Endothelial cell of umbilical vein (primary cell): ENCODE data around the gene SRCIN1. TPM values are rescaled to one million over a fixed set of nuclear protein-coding genes. Genes with fewer than 3 reads are reported as not detected.

ENCODE experiments used
- BruUV-seq: library from RNA; stranded (reverse); fragments of 400-500 nt; replicated peaks from 2 replicates; lab custom pipeline; 2021; lab: Mats Ljungman, UMichigan
- CTCF ChIA-PET: fragments of 300-600, 350-600 bp; sonication (Branson Sonifier 250); formaldehyde crosslinking; loops from one replicate; lab custom pipeline; 2021; ENCODE audit warnings: antibody characterized with exemption, inconsistent platforms; lab: Charles Lee
- POLR2A ChIA-PET: fragments of 300-600, 350-600 bp; sonication (Branson Sonifier 250); formaldehyde crosslinking; loops from one replicate; lab custom pipeline; 2021; ENCODE audit warnings: antibody characterized with exemption, inconsistent platforms; lab: Charles Lee
- DNase-seq: peaks from one replicate; pipeline ENCODE4 v3.0.0-alpha.2; 2011; ENCODE audit warnings: low read depth, low spot score
- FAIRE-seq: peaks from 2 replicates; lab custom pipeline; 2011; peaks lifted over from hg19 to GRCh38; lab: Jason Lieb, UNC
- H2AFZ ChIP-seq: 2 replicates; pipeline ENCODE4 v1.6.0; 2012; ENCODE audit warnings: low read depth, low read length, control low read depth, inconsistent platforms
- H3K27ac ChIP-seq: 2 replicates; pipeline ENCODE4 v1.5.1; 2011; ENCODE audit warnings: low read depth, mild to moderate bottlenecking, control low read depth, low read length, moderate library complexity; ENCODE audit not compliant: insufficient read depth
- H3K27me3 ChIP-seq, 2 experiments: 2 replicates each; pipeline versions ENCODE4 v1.6.0 to v1.6.1; 2011; ENCODE audit warnings: low read length in 2 of 2, mixed read lengths in 1 of 2; ENCODE audit not compliant: control insufficient read depth in 2 of 2, insufficient read depth in 2 of 2
- H3K36me3 ChIP-seq, 2 experiments: 2 replicates in 1 of 2; 3 replicates in 1 of 2; pipeline ENCODE4 v1.5.1; 2011; ENCODE audit warnings: low read length in 2 of 2, mild to moderate bottlenecking in 1 of 2, moderate library complexity in 1 of 2; ENCODE audit not compliant: control insufficient read depth in 2 of 2, insufficient read depth in 2 of 2; ENCODE audit errors: extremely low read depth in 1 of 2
- H3K4me1 ChIP-seq: 3 replicates; pipeline ENCODE4 v1.5.1; 2011; ENCODE audit warnings: mild to moderate bottlenecking, low read length; ENCODE audit not compliant: control insufficient read depth, insufficient read depth; ENCODE audit errors: extremely low read depth
- H3K4me2 ChIP-seq: 2 replicates; pipeline ENCODE4 v1.6.1; 2011; ENCODE audit warnings: low read length, control low read depth, mixed read lengths; ENCODE audit not compliant: insufficient read depth
- H3K4me3 ChIP-seq, 3 experiments: fragments of 200-600 bp in 1 of 3; sonication (generic), shearing (Covaris generic) in 1 of 3; replicated peaks in 1 of 3; 2 replicates each; pipeline ENCODE4 v1.5.1; 2011 to 2016; ENCODE audit warnings: control low read depth in 3 of 3, low read length in 3 of 3, mild to moderate bottlenecking in 2 of 3, inconsistent platforms in 1 of 3, low read depth in 1 of 3, moderate library complexity in 1 of 3; ENCODE audit not compliant: insufficient read depth in 1 of 3
- H3K79me2 ChIP-seq: 2 replicates; pipeline ENCODE4 v1.6.0; 2012; ENCODE audit warnings: low read length, inconsistent platforms; ENCODE audit not compliant: control insufficient read depth, insufficient read depth
- H3K9ac ChIP-seq: replicated peaks from 2 replicates; pipeline ENCODE3; 2011; ENCODE audit warnings: low read length, control low read depth; ENCODE audit not compliant: insufficient read depth; ENCODE audit errors: extremely low read depth
- H3K9me1 ChIP-seq: replicated peaks from 3 replicates; pipeline ENCODE4 v1.6.0; 2011; ENCODE audit warnings: mild to moderate bottlenecking, low read length; ENCODE audit not compliant: control insufficient read depth, insufficient read depth; ENCODE audit errors: extremely low read depth
- H3K9me3 ChIP-seq: replicated peaks from 2 replicates; pipeline ENCODE4 v1.5.1; 2012; ENCODE audit warnings: low read length, inconsistent platforms; ENCODE audit not compliant: control insufficient read depth, insufficient read depth
- H4K20me1 ChIP-seq: replicated peaks from 2 replicates; pipeline ENCODE3; 2011; ENCODE audit warnings: mild to moderate bottlenecking, low read length; ENCODE audit not compliant: control insufficient read depth, insufficient read depth; ENCODE audit errors: extremely low read depth
- CTCF ChIP-seq, 2 donors: IDR thresholded peaks; 1 replicate in 1 of 2; 2 replicates in 1 of 2; pipeline ENCODE4 v1.5.1; 2011; ENCODE audit warnings: low read length in 2 of 2, mild to moderate bottlenecking in 2 of 2, moderate library complexity in 2 of 2, control low read depth in 1 of 2, inconsistent platforms in 1 of 2, low read depth in 1 of 2; ENCODE audit not compliant: insufficient read depth in 1 of 2; ENCODE audit errors: extremely low read depth in 1 of 2
- EZH2 ChIP-seq: IDR thresholded peaks from 2 replicates; pipeline ENCODE4 v1.6.1; 2012; ENCODE audit warnings: borderline replicate concordance, low read depth, mild to moderate bottlenecking, moderate library complexity, low read length, inconsistent platforms; ENCODE audit not compliant: severe bottlenecking
- FOS ChIP-seq: IDR thresholded peaks from 2 replicates; pipeline ENCODE4 v1.6.1; 2011; ENCODE audit warnings: mild to moderate bottlenecking, low read length, moderate library complexity, borderline replicate concordance; ENCODE audit not compliant: insufficient read depth
- GATA2 ChIP-seq: IDR thresholded peaks from 2 replicates; pipeline ENCODE4 v1.7.0; 2011; ENCODE audit warnings: low read depth, mild to moderate bottlenecking, moderate library complexity, mixed read lengths, low read length; ENCODE audit not compliant: insufficient read length, insufficient read depth
- JUN ChIP-seq: IDR thresholded peaks from 2 replicates; pipeline ENCODE4 v1.6.1; 2011; ENCODE audit warnings: borderline replicate concordance, low read depth; ENCODE audit not compliant: insufficient read length, insufficient read depth
- MAX ChIP-seq: IDR thresholded peaks from 2 replicates; pipeline ENCODE4 v1.6.1; 2011; ENCODE audit not compliant: insufficient read depth, insufficient read length
- MYC ChIP-seq: IDR thresholded peaks from one replicate; pipeline ENCODE4 v1.6.1; 2011; ENCODE audit warnings: mild to moderate bottlenecking, low read depth, low read length
- POLR2A ChIP-seq: IDR thresholded peaks from 2 replicates; pipeline ENCODE4 v1.6.1; 2012; ENCODE audit warnings: low read depth, mild to moderate bottlenecking, control low read depth, low read length
- POLR2AphosphoS5 ChIP-seq: IDR thresholded peaks from 2 replicates; pipeline ENCODE4 v1.6.1; 2012; ENCODE audit warnings: low read depth, mild to moderate bottlenecking, control low read depth, low read length, moderate library complexity; ENCODE audit not compliant: insufficient read depth
- dilution Hi-C: fragments of 300-500 bp; cut with MboI; formaldehyde crosslinking; loops from one replicate; pipeline ENCODE4 v1.15.0; 2019; ENCODE audit warnings: low sequenced_read_pairs; ENCODE audit not compliant: extremely low pct_ligation_motif_present
- intact Hi-C: fragments of 100-400 bp; cut with micrococcal nuclease; formaldehyde crosslinking; loops from one replicate; pipeline ENCODE4 v1.10.0; 2022
- polyA plus RNA-seq, 4 experiments: library from polyadenylated mRNA; depleted of rRNA in 3 of 4; stranded (reverse) in 3 of 4; unstranded in 1 of 4; fragments of >200 nt; gene quantifications; 2 replicates each; pipeline versions ENCODE4 v1.2.1 to v1.2.3, GENCODE V29; 2011 to 2012; ENCODE audit warnings: missing spikeins in 1 of 4
- total RNA-seq: library from RNA; stranded (reverse); gene quantifications from 2 replicates; pipeline ENCODE4 v1.2.3, GENCODE V29; 2021

Gene SRCIN1
- total and polyA plus RNA-seq, 2 donors (not counting 3 experiments of a cell fraction or from before 2014, with no cell fraction given): 0.15 to 0.35 TPM

- FAIRE-seq: no peak
- DNase-seq: no peak
- H3K27me3 ChIP-seq: peaks cover 12 to 28% of the 10 kb centered on the region in 2 experiments
- ChIA-PET CTCF (interaction anchor here (0.7 to 2.2 kb wide), 11 partner anchors 9 to 113 kb away, joined by 3 to 21 read pairs (median 5); no protein-coding TSS in a partner anchor), POLR2A (no interaction called here)
- dilution Hi-C loops: no loop called here
- no peak overlapping the region for H3K4me2 ChIP-seq
- H3K9ac ChIP-seq: no peak overlapping the region
- no peak overlapping the region for H3K4me3 ChIP-seq
- no peaks in the 10 kb centered on the region for H3K9me3 ChIP-seq
- peaks cover 13% of the 10 kb centered on the region for H3K4me1 ChIP-seq
- BruUV-seq: no TSS peak
- no peaks in the 10 kb centered on the region for H4K20me1 ChIP-seq
- no peak overlapping the region for H2AFZ ChIP-seq
- H3K79me2 ChIP-seq: no peaks in the 10 kb centered on the region
- no peaks in the 10 kb centered on the region for H3K36me3 ChIP-seq
- H3K27ac ChIP-seq: no peak overlapping the region
- intact Hi-C loops: no loop called here
- no peak for TF ChIP-seq JUN
- TF ChIP-seq POLR2A: no peak
- TF ChIP-seq MYC: no peak
- no peak for TF ChIP-seq FOS
- no peak for TF ChIP-seq MAX
- TF ChIP-seq POLR2AphosphoS5: no peak
- no peak for TF ChIP-seq EZH2
- no peak for TF ChIP-seq CTCF (IDR thresholded peaks at IDR 0.05; ENCODE audit: extremely low read depth in 1 of 2, insufficient read depth in 1 of 2, low read depth in 1 of 2, low read length in 2 of 2)
- no peak for TF ChIP-seq GATA2
- no peaks in the 10 kb centered on the region for H3K9me1 ChIP-seq
These were observed 51.1 kb downstream of the SRCIN1 start for GRCh38 chr17:38554430-38555350.
